Articular chondrocyte of knee joint (primary cell): ENCODE measurements around the gene PGP. TPM values are rescaled to one million over a fixed set of nuclear protein-coding genes. Genes with fewer than 3 reads are reported as not detected.

Source experiments
- total RNA-seq: library from RNA; depleted of rRNA; stranded (reverse); fragments of >200 nt; gene quantifications from 2 replicates; pipeline ENCODE4 v1.2.3, GENCODE V29; 2012

PGP gene
- total RNA-seq: 5.7 and 6.1 TPM in 2 replicates

GRCh38 chr16:2214719-2214968 is at the start of gene PGP:
TSS of gene PGP (minus strand) at chr16:2214840. CDS start at chr16:2214777, 63 bp downstream.

GRCh38 chr16:2251296-2252111 is 36.9 kb upstream of the PGP start, which contains the start of gene ECI1:
TSS of gene ECI1 (minus strand) at chr16:2251587. CDS start at chr16:2251566, 21 bp downstream.

GRCh38 chr16:2236337-2237101 is 21.9 kb upstream of the PGP start, which contains the start of gene DNASE1L2:
TSS of gene DNASE1L2 (plus strand) at chr16:2236444. CDS start at chr16:2236817, 373 bp downstream.

GRCh38 chr16:2223221-2223941 is 8.7 kb upstream of the PGP start, which contains the start of gene E4F1:
TSS of gene E4F1 (plus strand) at chr16:2223591. CDS start at chr16:2223614, 23 bp downstream.

GRCh38 chr16:2210386-2211365 is 4.0 kb downstream of the PGP start, which contains the start of gene BRICD5:
TSS of gene BRICD5 (minus strand) at chr16:2210863. CDS start at chr16:2210833, 30 bp downstream.

GRCh38 chr16:2205104-2205966 is 9.3 kb downstream of the PGP start, which contains the start of gene MLST8:
TSS of gene MLST8 (plus strand) at chr16:2205454. CDS start at chr16:2206086, 632 bp downstream.

GRCh38 chr16:2196162-2196980 is 18.3 kb downstream of the PGP start, which contains the start of gene CASKIN1:
TSS of gene CASKIN1 (minus strand) at chr16:2196605. CDS start at chr16:2196432, 173 bp downstream.

Other genes with a start within 250 kb of the PGP start
- gene RNF151, start 248.0 kb downstream of the PGP start, total RNA-seq: not detected in 2 replicates
- 17.5 and 19.1 TPM in 2 replicates for gene TBL3, start 242.8 kb downstream of the PGP start, total RNA-seq
- gene NOXO1, start 233.4 kb downstream of the PGP start, total RNA-seq: not detected in 2 replicates
- 9.2 and 12.5 TPM in 2 replicates for gene GFER, start 230.6 kb downstream of the PGP start, total RNA-seq
- gene SYNGR3, start 224.9 kb downstream of the PGP start, total RNA-seq: 0.26 and 0.76 TPM in 2 replicates
- gene ZNF598, start 205.0 kb downstream of the PGP start, total RNA-seq: 13.7 and 15.0 TPM in 2 replicates
- gene NPW, start 195.1 kb downstream of the PGP start, total RNA-seq: 0.39 and 0.65 TPM in 2 replicates
- gene NHERF2, start 187.9 kb downstream of the PGP start, total RNA-seq: 24.3 and 40.4 TPM in 2 replicates
- gene NTHL1, start 167.0 kb downstream of the PGP start, total RNA-seq: 15.5 and 16.2 TPM in 2 replicates
- 49.2 and 59.6 TPM in 2 replicates for gene TSC2, start 166.9 kb downstream of the PGP start, total RNA-seq
- gene PKD1, start 78.9 kb downstream of the PGP start, total RNA-seq: 95.7 and 99.2 TPM in 2 replicates
- gene RAB26, start 66.2 kb downstream of the PGP start, total RNA-seq: 0.65 and 0.86 TPM in 2 replicates
- gene TRAF7, start 59.1 kb downstream of the PGP start, total RNA-seq: 39.1 and 48.7 TPM in 2 replicates
- under 0.01 TPM in 2 replicates for gene CASKIN1, start 18.2 kb downstream of the PGP start, total RNA-seq
- gene MLST8, start 9.4 kb downstream of the PGP start, total RNA-seq: 28.4 and 34.1 TPM in 2 replicates
- gene BRICD5, start 4.0 kb downstream of the PGP start, total RNA-seq: 0.22 and 0.91 TPM in 2 replicates
- gene E4F1, start 8.8 kb upstream of the PGP start, total RNA-seq: 16.1 and 18.6 TPM in 2 replicates
- 0.22 and 0.26 TPM in 2 replicates for gene DNASE1L2, start 21.6 kb upstream of the PGP start, total RNA-seq
- gene ECI1, start 36.7 kb upstream of the PGP start, total RNA-seq: 27.0 and 32.5 TPM in 2 replicates
- gene RNPS1, start 53.3 kb upstream of the PGP start, total RNA-seq: 69.3 and 85.8 TPM in 2 replicates
- 1.6 and 2.5 TPM in 2 replicates for gene ABCA3, start 125.9 kb upstream of the PGP start, total RNA-seq
- 9.9 and 11.9 TPM in 2 replicates for gene CCNF, start 214.6 kb upstream of the PGP start, total RNA-seq
- 1.8 TPM in 2 replicates for gene TEDC2, start 245.3 kb upstream of the PGP start, total RNA-seq